GM21390 (cell line): ENCODE measurements around the gene LCA5.
"Not testable (repeated sequence)": the region's sequence is repeated elsewhere in the genome, so short reads cannot be mapped to it uniquely, and the experiment has no call there.

Experiments
- ATAC-seq: cut with Tn5 transposase; IDR thresholded peaks from one replicate; pipeline ENCODE4 v1.9.1; 2021; ENCODE audit not compliant: unreplicated experiment

LCA5 gene

DNA sequence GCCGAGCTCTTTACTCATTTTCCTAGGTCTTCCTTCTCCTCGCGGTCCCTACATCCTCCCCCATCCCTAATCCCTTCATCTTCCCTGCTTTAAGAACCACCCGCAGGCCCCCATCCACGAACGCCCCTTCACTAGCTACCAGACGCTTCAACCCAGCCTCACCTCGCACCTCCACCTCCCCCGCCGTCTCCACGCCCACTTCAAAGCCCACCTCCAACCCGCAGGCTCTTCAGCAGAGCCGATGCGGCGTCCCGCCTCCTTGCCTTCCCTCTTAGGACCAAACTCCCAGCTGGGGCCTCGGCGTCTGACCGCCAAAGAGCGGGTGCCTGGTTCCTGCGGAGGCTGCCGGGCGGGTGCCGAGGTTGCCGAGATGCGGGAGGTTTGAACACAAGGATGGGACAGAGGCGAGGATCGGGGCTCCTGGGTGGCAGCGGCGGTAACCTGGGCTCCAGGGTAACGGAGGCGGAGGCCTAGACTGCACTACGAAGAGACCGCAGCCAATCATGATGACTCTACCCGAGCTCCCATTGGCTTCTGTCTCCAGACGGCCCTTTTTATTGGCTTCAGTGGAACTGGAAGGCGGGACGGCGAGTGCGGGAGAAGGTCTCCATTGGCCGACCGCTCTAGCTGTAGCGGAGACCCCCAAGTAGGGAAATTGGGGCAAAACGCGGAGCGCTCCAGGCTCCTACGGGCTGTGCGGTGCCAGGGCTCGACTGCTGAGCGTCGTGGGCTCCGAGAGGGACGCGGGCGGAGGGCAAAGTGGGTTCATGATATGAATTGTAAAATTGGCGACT lies at the start of gene LCA5:
TSS of gene LCA5 (minus strand) at position 477 of the 794 bp plus-strand sequence. CDS start 18,536 bp downstream, outside the sequence.
- ATAC-seq, result peak; percentile 99

DNA sequence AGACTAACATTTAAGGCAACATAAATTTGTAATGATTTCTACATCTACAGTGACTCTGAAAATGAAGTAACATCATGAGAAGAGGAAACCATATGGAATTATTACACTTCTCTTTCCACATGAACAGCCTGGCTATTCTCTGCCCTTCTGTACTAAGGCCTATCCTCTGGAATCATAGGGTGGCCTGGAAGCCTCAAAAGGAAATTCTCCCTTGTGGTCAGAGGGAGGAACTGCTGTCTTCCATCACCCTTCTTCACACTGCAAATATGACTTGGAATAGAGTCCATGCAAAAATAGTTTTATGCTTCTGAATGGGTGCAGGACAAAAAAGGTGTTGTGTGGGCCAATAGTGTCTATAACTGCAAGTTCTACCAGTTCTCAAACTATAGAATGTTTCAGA lies 49.3 kb upstream of the LCA5 start:
- peak; percentile 54 for ATAC-seq

DNA sequence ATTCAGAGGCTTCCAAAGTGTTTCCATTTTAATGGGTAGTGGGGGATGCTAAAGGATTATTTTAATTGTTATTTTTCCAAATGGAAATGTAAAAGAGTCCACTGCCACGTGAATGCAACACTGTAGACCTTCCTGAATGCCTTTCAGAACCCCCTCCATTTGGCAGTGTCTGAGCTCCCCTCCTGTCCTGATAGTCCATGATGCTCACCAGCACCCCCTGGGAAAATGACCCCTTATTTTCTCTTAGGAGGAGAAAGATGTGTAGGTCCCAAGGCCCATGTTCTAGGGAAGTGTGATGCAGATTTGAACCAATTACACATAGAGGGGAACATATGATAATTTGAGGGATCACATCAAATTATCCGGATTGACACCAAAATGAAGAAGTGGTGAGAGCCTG lies 47.1 kb upstream of the LCA5 start:
- no peak for ATAC-seq

DNA sequence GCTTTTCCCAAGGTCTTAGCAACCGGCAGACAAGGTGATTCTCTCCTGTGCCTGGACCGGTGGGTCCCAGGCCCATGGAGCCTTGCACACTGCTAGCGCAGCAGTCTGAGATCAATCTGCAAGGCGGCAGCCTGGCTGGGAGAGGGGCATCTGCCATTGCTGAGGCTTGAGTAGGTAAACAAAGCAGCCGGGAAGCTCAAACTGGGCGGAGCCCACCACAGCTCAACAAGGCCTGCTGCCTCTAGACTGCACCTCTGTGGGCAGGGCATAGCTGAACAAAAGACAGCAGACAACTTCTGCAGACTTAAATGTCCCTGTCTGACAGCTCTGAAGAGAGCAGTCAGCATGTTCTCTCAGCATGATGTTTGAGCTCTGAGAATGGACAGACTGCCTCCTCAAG lies 40.7 kb upstream of the LCA5 start:
- ATAC-seq, result not testable (repeated sequence)

DNA sequence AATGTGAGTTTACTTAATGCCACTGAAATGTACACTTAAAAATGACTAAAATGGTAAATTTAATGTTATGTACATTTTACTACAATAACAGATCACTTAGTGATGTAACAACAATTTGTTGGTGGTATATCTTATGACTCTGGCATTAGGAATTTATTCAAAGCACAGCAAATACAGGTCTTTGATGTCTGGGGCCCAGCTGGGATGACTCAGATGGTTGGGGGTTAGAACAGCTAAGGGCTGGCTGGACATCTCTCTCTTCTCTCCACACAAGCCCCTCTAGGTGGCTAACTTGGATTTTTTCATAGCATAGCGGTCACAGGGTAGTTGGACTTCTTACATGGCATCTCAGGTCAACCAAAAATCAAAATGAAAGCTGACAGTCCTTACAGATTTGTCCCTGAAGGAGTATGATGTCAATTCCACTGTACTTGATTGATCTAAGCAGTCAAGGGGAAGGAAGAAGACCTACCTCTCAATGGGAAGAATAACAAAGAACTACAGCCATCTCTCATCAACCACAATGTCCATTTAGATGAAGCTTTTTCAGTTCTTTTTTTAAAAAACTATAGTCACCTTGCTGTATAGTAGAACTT lies 37.5 kb upstream of the LCA5 start:
- ATAC-seq, result no peak

DNA sequence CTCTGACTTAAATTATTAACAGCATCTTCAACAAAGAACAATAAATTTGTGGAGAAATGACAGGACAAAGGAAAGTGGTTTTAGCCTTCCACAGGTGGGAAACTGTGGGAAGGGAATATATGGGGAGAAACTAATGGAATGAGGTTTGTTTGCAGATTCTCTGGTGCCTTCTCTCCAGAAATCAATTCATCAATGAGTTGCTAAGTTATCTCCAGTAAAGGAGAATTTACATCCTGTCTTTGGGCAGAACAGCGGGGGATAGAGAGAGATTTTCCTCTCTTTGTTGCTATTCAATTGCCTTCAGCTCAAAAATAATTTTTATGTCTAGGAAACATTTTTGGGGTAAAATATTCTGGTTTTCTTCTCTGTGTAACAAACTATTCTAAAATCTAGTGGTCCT lies 36.9 kb upstream of the LCA5 start:
- no peak for ATAC-seq

DNA sequence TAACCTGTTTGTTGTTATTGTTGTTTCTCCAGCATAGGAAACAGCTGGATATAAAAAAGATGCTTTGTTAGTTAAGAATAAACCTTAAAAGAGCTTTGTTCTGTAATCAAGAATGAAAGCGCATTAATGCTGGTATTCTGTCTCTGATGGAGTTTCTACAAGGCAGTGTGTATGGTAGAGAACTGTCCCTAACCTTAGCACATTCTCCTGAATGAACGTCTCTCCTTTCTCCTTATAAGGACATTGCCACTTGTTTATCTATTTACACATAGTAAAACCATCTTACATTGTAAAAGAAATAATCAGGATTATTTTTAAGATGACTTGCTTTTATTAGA lies 33.8 kb upstream of the LCA5 start:
- peak; percentile 33 for ATAC-seq

DNA sequence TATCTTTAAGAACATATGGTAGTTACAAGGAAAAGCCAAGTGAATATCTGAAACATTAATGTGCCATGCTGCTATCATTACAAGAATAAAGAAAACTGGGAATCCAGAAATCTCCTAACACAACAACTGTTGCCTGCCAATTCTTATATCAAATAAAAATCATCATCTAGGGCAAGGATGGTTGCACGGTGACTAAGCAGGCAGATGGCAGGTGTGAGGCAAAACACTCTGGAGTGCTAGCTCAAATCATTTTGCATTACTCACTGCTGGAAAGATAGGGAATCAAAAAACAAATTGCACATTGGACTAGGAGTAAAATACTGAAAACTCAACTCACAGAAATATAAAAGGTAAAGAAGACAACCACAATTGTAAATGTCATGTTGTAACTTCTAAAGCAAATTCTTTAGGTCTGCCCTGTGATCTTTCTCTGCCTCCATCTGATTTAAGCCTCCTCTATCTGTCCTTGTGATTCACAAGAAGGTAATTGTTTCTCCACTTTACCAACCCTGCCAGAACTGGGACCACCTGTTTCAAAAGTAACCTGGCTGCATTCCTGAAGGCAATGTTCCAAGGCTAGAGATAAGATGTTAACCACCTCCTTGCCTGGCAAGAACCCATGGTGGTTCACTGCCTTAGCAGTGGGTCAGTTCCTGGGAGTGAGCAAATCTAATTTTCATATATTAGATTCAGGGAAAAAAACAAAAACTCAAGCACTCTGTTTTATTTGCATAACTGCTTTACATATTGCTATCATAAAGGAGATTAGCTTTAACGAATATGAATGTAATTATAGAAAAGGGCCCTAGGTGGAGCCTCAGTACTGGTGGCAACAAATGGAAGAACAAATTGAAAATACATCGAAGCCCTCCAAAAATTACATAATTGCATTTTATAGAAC lies 33.1 kb upstream of the LCA5 start:
- peak; percentile 91 for ATAC-seq

DNA sequence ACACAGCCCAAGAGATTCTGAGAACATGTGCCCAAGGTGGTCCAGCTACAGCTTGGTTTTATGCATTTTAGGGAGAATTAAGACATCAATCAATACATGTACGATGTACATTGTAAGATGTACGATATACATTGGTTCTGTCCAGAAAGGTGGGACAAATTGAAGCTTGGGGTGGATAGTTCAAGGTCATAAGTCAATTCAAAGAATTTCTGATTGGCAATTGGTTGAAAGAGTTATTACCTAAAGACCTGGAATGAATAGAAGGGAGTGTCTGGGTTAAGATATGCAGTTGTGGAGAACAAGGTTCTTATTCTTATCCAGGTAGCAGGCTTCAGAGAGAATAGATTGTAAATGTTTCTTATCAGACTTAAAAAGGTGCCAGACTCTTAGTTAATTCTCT lies 31.8 kb upstream of the LCA5 start:
- no peak for ATAC-seq

DNA sequence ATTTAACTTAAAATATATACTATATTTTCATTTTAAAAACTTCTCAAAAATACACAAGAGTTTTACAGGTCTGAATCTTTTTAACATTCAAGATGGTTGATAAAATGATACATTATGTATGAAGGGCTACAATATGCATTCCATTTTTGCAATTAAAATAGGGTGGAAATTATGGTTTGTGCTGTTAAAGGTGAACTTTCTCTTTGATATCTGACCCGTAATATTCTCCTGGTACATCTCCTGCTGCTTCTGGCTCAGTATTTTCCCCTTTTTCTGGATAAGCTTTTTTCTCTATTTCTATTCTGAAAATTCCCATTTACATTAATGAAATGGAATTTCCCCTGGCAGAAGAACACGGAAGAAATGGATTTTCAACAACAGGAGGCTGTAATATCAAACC lies 27.4 kb upstream of the LCA5 start:
- ATAC-seq, result no peak

DNA sequence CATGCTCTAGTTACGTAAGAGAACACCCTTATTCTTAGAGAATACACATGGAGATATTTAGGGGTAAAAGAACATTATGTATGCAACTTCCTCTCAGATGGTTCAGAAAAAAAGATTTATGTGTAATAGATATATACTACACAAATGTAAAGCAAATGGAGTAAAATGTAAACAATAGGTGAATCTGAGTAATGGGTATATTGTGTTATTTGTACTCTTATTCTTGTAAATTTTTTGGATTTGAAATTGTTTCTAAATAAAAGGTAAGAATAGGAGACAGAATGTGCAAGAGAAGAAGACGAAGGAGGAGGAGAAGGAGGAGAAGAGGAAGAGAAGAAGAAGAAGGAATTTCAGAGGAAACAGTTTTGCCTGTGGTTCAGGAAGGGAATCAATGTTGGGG lies 22.5 kb upstream of the LCA5 start:
- no peak for ATAC-seq

DNA sequence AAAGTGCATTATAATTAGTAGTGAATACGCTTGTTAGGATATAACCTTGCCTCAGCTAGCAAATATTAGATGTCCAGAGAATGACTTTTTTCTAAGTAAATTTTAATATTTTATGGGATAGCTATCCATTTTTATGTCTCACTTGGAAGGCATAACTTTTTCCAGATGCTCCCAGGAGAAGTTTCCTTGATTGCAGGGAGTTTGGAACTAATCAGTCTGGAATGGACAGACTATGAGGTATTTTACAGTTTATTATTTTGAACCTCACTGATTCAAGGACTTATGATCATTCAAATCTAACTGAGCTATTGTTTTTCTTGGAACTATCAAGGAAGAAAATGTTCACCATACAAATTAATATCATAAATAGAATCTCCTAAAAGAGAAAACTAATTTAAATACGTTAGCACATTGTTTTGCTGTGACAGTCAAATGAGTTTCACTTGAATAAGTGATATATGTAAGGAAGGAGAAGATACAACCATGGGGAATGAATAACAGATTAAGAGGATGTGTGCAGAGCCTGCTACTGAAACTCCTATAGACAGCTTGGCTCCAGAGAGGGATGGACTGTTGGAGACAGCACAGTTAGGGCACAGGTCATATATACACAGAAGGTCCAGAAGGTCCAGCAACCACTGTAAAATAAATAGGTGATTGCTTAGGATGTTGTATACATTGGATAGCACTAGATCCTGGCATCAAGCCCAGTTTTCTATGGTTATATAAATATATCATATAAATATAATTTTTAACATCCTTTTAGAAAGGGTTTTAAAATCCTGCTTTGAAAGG lies 20.6 kb upstream of the LCA5 start:
- ATAC-seq, result no peak

DNA sequence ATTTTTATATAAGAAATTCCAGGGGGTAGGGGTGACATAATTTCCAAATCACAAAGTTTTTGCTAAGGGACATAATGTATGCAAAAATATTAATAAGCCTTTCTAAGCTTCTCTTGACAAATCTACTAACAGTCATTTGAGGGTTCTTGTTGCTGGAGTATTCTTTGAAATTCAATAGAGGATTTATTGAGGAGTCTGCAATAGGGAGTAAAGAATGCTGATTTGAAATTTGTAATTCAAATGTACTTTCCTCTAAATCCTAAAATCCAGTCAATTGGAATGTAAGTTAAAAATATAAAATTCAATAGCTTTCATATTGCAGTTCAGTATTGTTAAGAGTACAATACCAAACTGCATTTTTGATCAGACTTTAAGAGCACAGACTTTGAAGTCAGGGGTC lies 17.1 kb upstream of the LCA5 start:
- no peak for ATAC-seq

DNA sequence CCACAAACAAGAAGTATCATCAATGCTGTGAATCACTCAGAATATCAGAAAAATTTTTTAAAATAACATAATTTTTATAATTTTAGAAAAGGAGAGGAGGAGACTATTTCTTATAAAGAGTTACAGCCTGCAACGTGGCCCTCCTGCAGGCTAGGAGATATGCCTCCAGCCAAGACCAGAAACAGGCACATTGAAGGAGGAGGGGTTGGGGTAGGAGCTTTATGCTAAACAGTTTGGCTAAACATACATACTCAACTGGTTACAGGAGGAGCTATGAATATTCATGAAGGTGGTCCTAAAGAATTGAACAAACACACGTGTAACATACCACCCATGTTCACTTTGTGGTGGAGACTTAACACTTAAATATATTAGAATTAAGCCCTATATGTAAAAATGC lies 14.2 kb upstream of the LCA5 start:
- ATAC-seq, result no peak

DNA sequence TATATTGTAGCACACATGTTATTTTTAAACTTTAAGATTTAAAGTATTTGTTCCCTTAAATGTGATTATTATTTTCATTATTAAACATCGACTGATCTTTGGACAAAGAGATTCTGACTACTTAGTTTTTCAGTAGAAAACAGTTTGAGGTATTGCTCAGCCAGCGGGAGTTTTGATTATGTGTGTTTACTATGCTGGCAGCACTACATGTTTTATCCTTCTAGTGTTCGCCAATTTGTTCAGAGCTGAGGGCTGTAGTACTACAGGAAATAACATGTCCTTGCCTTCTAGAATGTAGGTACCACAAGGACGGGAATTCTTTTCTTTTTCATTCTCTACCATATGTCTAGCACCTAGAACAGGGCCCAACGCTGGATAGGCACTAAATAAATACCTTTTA lies 11.1 kb upstream of the LCA5 start:
- no peak for ATAC-seq

DNA sequence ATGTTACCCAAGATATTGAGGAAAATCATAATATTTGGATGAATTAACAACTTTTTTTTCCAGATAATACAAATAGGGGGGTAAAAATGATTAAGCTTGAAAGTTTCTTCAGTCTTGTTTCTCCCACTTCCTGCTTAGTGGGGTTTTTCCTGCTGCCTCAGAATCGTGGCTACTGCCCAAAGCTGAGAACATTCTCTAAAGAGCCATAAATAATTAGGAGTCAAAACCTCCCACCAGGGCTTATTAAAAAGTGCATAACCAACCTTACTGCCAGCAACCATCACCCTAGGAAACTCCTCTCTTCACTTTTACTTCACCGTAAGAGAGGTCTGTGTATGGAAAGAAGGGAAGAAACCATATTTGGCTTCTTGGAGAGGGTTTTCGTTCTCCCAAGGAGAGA lies 9.0 kb upstream of the LCA5 start:
- ATAC-seq, result no peak

DNA sequence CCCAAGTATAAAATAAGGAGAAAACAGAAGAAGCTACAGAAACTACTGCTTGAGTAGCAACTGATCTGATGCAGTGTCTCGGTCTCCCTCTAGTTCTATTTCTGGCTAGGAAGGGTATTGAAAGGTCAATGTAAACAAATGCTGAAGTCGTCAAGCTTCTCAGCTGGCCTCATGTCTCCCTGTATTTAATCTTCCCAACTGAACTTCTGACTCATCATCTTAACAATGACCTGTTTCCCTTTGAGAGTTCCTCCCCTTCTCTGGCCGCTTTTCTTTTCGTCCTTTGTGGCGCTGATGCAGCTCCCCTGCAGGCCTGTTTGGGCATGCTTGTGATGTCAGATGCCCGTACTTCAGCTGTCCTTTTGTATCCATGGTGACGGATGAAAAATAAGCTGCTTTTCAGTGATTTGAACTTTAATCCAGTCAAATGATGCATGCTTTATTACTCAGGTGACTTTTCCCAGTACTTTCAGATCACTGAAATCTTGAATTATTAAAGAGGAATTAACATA lies 7.8 kb upstream of the LCA5 start:
- peak; percentile 85 for ATAC-seq

DNA sequence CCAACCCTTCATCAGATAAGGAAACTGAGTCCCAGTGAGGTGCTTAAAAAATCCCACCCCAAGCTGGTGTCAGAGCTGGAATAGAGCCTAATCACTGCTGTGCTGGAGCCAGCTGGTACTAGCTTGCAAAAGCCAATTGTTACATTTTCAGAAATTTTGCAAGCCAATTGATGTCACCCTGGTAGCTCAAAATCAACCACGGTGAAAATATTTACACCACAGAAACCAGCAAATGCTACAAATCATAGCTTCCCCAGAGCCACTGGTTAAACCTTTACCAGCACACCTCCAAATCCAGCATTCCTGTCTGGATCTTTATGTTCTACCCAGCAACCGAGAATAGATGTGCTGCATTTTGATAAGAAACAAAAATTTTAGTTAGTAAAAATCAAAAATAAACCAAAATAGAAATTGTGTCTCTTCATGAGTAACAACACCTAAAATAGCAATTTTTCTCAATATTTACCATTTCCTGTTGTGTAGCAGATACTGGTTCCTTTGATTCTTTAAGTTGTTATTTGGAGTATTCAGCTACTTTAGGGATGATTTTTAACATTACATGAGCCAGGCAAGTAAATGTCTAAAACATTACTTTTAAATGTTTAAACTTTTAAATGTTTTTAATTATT lies 7.2 kb upstream of the LCA5 start:
- ATAC-seq, result peak; percentile 66

DNA sequence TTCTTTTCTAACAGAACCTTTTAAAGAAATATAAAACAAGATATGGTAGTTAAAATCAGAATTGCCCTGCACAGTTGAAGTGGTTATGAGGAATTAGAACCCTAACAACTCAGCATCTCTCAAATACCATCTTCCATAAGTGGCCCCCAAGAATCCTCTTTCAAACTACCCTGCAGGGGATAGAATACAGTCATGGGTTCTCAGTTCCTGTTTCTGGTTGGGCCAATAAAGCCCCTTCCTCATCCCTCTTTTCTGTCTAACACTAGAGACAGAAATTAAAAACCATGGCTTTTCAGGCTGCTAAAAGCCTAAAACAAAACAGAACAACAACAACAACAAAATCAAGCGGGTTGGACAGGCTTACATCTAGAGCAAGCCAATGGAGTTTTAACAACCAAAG lies 6.7 kb upstream of the LCA5 start:
- ATAC-seq, result peak; percentile 14

DNA sequence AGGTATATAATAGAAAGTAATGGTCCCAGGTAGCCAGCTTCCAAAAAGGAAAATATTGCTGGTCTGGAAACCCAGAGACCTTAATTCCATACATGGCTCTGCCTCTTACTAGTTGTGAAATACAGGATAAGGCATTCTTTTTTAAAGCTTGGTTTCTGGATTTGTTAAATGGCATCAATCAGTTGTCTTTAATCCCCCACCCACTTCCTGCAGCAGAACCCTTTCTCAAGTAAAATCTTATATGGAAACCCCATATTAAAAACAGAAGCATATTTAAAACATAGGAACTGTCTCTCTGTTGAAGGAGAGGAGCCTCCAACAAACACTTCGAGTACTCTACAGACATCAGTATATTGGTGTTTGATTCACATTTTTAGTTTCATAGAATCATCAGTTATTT lies 6.2 kb upstream of the LCA5 start:
- ATAC-seq, result no peak
